Measurements from ENCODE around the gene SEC14L1.

DNA sequence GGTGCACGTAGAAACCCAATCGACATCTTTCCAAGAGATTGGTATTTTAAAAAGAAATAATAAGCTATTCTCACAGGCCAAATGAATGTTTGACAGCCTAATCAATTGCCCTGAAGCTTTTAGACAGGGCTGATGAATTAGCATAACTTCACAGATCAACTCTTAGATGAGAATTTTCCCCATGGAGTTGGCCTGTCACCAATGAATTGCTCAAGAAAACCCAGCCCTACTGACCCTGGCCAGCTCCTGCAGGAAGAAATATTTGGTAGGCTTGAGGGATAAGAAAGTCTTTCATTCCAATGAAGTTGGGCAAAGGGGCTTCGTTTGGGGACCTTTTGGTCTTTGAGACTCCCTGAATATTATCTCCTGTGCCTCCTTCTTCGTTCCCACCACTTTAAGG is 23.4 kb upstream of the SEC14L1 start:
- TF ChIP-seq, protein P1, sequence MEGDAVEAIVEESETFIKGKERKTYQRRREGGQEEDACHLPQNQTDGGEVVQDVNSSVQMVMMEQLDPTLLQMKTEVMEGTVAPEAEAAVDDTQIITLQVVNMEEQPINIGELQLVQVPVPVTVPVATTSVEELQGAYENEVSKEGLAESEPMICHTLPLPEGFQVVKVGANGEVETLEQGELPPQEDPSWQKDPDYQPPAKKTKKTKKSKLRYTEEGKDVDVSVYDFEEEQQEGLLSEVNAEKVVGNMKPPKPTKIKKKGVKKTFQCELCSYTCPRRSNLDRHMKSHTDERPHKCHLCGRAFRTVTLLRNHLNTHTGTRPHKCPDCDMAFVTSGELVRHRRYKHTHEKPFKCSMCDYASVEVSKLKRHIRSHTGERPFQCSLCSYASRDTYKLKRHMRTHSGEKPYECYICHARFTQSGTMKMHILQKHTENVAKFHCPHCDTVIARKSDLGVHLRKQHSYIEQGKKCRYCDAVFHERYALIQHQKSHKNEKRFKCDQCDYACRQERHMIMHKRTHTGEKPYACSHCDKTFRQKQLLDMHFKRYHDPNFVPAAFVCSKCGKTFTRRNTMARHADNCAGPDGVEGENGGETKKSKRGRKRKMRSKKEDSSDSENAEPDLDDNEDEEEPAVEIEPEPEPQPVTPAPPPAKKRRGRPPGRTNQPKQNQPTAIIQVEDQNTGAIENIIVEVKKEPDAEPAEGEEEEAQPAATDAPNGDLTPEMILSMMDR (IDR thresholded peaks at IDR 0.05), result no peak
- no peak for TF ChIP-seq POLR2A (IDR thresholded peaks at IDR 0.05)
